ENCODE measurements around the gene RAD51AP1.

Gene RAD51AP1

DNA sequence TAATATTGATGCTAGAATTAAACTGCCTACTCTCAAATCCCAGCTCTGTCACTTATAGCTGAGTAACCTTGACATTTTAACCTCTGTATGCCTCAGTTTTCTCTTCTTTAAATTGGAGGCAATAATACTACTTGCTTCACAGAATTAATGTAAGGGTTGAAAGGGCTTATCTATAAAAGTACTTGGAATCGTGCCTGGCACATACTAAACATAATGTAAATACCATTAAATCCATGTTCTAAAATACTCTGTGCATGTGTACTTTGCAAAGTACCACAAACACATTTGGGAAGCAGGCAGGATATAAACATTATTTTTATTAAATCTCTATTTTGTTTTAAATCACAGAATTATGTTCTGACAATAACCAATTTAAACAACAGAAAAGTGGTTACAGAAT lies 65.3 kb downstream of the RAD51AP1 start:
- no peak for DNase-seq

DNA sequence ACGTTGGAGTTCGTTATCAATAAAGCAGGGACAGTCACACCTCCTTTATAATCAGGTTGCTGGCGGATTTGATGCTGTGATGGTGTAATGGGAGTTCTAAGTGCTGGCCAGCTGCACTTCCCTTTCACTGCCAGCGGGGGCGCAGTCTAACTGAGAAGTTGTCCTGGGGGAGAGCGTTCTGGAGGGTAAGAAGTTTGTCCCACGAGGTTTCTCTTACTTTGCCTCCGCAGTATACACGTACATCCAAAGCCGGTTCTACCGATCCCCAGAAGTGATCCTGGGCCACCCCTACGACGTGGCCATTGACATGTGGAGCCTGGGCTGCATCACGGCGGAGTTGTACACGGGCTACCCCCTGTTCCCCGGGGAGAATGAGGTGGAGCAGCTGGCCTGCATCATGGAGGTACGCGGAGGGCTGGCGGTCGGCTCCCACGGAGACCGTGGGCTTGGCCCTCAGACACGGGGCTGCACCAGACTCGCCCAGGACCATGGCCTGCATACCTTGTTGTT lies 66.0 kb downstream of the RAD51AP1 start:
- peak; percentile 69 for DNase-seq

DNA sequence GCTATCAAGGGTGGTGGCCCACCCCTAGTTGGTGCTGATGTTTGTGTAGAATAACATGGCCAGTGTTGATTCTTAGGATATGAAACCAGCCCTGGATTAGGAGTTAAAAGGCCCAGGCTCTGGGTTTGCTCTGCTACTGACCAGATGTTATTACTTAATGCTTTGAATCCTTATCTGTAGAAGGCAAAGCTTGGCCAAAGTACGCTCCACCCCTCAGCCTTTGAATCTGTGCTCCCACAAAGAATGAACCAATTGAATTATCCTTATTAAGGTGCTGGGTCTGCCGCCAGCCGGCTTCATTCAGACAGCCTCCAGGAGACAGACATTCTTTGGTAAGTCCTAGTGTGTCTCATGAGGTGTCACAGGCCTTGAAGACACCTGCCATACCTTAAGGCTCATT lies 68.4 kb downstream of the RAD51AP1 start:
- no peak for DNase-seq

DNA sequence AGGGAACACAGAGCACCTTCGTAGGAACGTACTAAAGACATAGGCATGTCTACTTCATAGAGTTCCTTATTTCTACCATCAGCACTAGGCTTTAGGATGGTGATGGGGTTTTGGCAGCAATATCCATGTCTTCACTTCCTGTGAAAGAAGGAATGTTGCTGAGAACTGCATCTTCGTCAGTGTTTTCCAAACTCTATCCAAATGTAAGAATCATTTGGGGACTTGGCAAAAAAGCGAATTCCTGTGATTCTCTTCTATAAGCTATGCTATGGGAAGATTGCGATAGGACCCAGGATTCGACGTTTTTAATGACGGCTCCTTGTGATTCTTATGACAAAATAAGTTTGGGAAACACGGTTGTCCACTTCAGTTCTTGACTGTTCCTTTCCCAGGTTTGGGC lies 70.4 kb downstream of the RAD51AP1 start:
- DNase-seq = no peak
